Measurements from ENCODE around the gene TXNRD1. TPM values are rescaled to one million over a fixed set of nuclear protein-coding genes. Genes with fewer than 3 reads are reported as not detected.

TXNRD1 gene
- total RNA-seq, 1 donor from 2014 or later: 82.7 TPM

DNA sequence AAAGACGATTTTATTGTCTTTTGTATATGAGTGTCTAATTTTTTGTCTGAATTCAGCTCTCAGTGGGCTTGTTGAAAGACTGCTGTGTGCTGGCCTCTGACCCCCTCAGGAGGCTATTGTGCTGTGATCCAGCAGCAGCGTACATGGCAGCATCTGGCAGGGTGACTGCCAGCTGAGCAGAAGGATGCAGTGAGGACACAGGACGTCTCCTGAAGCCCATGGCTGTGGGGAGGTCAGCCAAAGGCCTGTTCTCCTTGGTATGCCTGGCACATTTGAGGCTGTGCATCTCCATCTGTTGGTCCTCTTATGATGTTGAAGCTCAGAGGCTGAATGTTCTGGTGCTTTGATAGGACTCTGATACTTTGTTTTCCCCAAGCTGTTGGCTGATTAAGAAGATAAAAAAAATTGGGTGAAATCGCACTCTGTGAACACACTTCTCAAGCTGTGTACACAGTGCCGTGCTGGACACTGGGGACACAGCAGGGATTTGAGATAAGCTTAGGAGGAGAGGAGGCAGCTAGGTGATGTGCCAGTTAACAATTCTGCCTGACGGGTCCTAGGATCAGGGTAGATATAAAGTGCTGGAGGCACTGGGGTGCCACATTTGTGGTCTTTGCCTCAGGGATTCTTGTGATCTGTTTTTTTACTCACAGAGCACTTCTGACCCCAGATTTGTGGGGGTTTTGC lies 125.5 kb downstream of the TXNRD1 start:
- Mint-ChIP-seq H3K27me3 (ENCODE audit: low read depth) (no peaks in the 10 kb centered on the region), H3K4me1 (ENCODE audit: low read depth) (peaks cover 41% of the 10 kb centered on the region), H3K4me3 (ENCODE audit: unreplicated experiment) (no peak overlapping the region), H3K9me3 (ENCODE audit: low read depth) (no peaks in the 10 kb centered on the region), H3K36me3 (ENCODE audit: low read depth) (peaks cover 17% of the 10 kb centered on the region), H3K27ac (ENCODE audit: unreplicated experiment) (no peak overlapping the region)
- TF ChIP-seq, protein P1, sequence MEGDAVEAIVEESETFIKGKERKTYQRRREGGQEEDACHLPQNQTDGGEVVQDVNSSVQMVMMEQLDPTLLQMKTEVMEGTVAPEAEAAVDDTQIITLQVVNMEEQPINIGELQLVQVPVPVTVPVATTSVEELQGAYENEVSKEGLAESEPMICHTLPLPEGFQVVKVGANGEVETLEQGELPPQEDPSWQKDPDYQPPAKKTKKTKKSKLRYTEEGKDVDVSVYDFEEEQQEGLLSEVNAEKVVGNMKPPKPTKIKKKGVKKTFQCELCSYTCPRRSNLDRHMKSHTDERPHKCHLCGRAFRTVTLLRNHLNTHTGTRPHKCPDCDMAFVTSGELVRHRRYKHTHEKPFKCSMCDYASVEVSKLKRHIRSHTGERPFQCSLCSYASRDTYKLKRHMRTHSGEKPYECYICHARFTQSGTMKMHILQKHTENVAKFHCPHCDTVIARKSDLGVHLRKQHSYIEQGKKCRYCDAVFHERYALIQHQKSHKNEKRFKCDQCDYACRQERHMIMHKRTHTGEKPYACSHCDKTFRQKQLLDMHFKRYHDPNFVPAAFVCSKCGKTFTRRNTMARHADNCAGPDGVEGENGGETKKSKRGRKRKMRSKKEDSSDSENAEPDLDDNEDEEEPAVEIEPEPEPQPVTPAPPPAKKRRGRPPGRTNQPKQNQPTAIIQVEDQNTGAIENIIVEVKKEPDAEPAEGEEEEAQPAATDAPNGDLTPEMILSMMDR (IDR thresholded peaks at IDR 0.05): no peak
- DNase-seq (ENCODE audit: low spot score): no peak

DNA sequence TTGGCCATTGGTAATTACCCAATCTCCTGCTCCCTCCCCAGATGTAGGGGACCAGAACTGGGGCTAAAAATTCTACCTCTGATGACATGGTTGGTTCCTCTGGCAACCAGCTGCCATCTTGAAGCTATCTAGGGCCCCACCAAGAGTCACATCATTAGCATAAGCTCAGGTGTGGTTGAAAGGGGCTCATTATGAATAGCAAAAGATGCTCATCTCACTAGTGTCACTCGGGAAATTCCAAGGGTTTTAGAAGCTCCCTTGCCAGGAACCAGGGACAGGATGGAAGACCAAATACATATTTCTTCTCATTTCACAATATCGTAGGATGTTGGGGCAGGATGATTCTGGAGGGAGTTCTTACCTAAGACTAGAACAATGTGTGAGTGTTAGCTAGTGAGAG lies 126.6 kb downstream of the TXNRD1 start:
- no peak for DNase-seq (ENCODE audit: low spot score)
- TF ChIP-seq, protein P1 (IDR thresholded peaks at IDR 0.05): no peak
- Mint-ChIP-seq H3K4me1 (ENCODE audit: low read depth) (peaks cover 41% of the 10 kb centered on the region), H3K36me3 (ENCODE audit: low read depth) (peaks cover 17% of the 10 kb centered on the region), H3K4me3 (ENCODE audit: unreplicated experiment) (no peak overlapping the region), H3K9me3 (ENCODE audit: low read depth) (no peaks in the 10 kb centered on the region), H3K27ac (ENCODE audit: unreplicated experiment) (no peak overlapping the region), H3K27me3 (ENCODE audit: low read depth) (no peaks in the 10 kb centered on the region)

DNA sequence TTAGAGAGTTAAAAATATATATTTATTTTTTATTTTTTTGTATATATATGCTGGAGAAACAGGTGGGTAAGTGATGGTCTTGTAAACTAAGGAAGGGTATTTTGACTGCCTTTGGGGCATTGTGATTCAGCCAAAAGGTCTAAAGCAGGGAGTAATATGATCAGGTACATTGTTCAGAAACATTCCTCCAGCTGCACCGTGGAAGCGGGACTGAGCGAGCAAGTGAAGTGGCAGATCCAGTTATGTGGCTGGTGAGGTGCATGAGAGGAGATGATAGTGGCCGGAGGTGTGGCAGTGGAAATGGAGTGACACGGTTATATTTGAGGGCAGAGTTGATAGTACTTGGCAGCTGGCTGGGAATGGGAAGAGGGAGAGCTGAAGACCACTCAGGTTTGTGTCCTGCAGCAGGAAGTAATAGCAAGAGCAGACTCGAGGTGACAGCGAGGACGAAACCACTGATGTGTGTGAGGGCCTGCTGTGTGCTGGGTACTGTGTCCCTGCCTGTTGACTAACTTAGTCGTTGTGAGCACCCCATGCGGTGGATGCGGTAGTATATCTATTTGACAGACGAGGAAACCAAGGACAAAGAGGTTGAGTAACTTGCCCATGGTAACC lies 127.2 kb downstream of the TXNRD1 start:
- TF ChIP-seq, protein P1 (IDR thresholded peaks at IDR 0.05): no peak
- Mint-ChIP-seq H3K27me3 (ENCODE audit: low read depth) (no peaks in the 10 kb centered on the region), H3K4me1 (ENCODE audit: low read depth) (peaks cover 41% of the 10 kb centered on the region), H3K27ac (ENCODE audit: unreplicated experiment) (no peak overlapping the region), H3K4me3 (ENCODE audit: unreplicated experiment) (no peak overlapping the region), H3K9me3 (ENCODE audit: low read depth) (no peaks in the 10 kb centered on the region), H3K36me3 (ENCODE audit: low read depth) (peaks cover 19% of the 10 kb centered on the region)
- no peak for DNase-seq (ENCODE audit: low spot score)

DNA sequence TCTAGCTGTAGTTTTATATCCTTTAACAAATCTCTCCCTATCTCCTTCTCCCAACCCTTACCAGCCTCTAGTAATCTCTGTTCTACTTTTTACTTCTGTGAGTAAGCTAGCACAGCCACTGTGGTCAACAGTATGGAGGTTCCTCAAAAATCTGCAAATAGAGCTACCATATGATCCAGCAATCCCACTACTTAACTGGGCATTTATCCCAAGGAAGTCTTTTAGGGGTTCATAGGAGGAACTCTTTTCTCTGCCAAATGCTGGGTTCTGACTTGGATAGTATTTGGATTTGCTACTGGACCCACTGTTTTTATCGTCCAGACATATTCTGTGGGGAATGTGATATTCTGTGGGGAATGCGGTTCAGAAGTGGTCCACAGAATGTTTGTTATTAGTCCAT lies 129.1 kb downstream of the TXNRD1 start:
- Mint-ChIP-seq H3K27me3 (ENCODE audit: low read depth) (no peaks in the 10 kb centered on the region), H3K4me1 (ENCODE audit: low read depth) (peaks cover 31% of the 10 kb centered on the region), H3K27ac (ENCODE audit: unreplicated experiment) (peak overlapping the region; percentile 18), H3K36me3 (ENCODE audit: low read depth) (peaks cover 26% of the 10 kb centered on the region), H3K4me3 (ENCODE audit: unreplicated experiment) (no peak overlapping the region), H3K9me3 (ENCODE audit: low read depth) (no peaks in the 10 kb centered on the region)
- TF ChIP-seq, protein P1 (IDR thresholded peaks at IDR 0.05): no peak
- DNase-seq (ENCODE audit: low spot score): no peak

DNA sequence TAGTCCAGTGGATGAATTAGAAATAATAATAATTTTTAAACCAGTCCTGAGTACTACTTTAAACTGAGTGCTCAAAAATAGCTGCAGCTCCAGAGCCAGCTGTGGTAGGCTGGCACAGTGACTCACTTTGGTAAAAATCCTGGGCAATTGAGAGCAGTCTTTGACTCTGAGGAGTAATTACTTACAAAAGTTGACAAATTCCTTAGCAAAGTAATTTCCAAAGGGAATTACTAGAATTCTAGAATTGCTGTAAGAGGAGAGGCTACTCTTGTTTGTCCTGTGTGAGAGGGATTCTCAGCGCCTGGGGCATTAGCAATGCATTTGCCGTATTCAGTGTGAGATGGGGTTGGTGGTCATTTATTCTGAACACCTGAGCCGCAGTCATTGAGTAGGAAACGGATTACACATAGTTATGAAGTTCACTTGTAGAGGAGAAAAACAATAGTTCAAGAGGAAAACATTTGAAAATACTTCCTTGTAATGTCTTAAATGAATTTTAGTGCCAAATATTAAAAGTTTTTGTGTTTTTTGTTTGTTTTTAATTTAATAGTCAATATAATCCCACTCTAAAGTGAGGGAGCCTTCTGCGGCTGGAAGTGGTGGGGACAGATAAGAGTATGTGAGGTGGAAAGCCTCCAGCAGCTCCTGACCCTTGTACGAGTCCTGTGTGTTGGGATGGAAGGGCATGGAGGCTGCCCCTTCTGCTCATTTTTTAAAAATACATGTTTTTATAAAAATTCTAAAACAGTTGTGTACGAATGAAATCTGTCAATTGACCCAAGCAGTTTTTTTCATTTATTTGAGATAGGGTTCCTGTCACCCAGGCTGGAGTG lies 129.9 kb downstream of the TXNRD1 start:
- Mint-ChIP-seq H3K9me3 (ENCODE audit: low read depth) (no peaks in the 10 kb centered on the region), H3K27me3 (ENCODE audit: low read depth) (no peaks in the 10 kb centered on the region), H3K4me1 (ENCODE audit: low read depth) (peaks cover 23% of the 10 kb centered on the region), H3K36me3 (ENCODE audit: low read depth) (peaks cover 26% of the 10 kb centered on the region), H3K4me3 (ENCODE audit: unreplicated experiment) (no peak overlapping the region), H3K27ac (ENCODE audit: unreplicated experiment) (peak overlapping the region; percentile 15)
- DNase-seq (ENCODE audit: low spot score): no peak
- TF ChIP-seq, protein P1 (IDR thresholded peaks at IDR 0.05): no peak
